Left lung (tissue), 10 donors: ENCODE data around the gene C3orf18. TPM values are rescaled to one million over a fixed set of nuclear protein-coding genes. Genes with fewer than 3 reads are reported as not detected.

Experiments used
- ATAC-seq: fragments of 200-7000 bp; cut with Tn5 transposase; one replicate; pipeline ENCODE4 v1.9.1; 2020; ENCODE audit warnings: moderate library complexity
- DNase-seq, 4 donors: peaks; one replicate each; pipeline ENCODE4 v3.0.0-alpha.2; 2013 to 2020
- H3K27ac ChIP-seq, 2 donors: fragments of 200-600 bp; sonication (generic) in 1 of 2; one replicate each; pipeline versions ENCODE4 v1.5.0 to v1.8.0; 2020 to 2021
- H3K27me3 ChIP-seq, 2 donors: fragments of 200-600 bp; sonication (generic) in 1 of 2; one replicate each; pipeline versions ENCODE4 v1.5.0 to v1.8.0; 2020 to 2021
- H3K36me3 ChIP-seq, 2 donors: fragments of 200-600 bp; sonication (generic) in 1 of 2; one replicate each; pipeline versions ENCODE4 v1.5.0 to v1.8.0; 2020 to 2021
- H3K4me1 ChIP-seq, 2 donors: fragments of 200-600 bp; one replicate each; pipeline ENCODE4 v1.8.0; 2021
- H3K4me3 ChIP-seq, 2 donors: fragments of 200-600 bp; sonication (generic) in 1 of 2; one replicate each; pipeline versions ENCODE4 v1.5.0 to v1.8.0; 2020 to 2021; ENCODE audit warnings: mild to moderate bottlenecking in 1 of 2
- H3K9me3 ChIP-seq, 2 donors: fragments of 200-600 bp; sonication (generic) in 1 of 2; one replicate each; pipeline versions ENCODE4 v1.5.0 to v1.8.0; 2020 to 2021
- CTCF ChIP-seq, 2 donors: fragments of 200-600 bp; sonication (generic) in 1 of 2; IDR thresholded peaks; one replicate each; pipeline versions ENCODE4 v1.5.0 to v1.8.0; 2021; ENCODE audit warnings: antibody characterized with exemption in 2 of 2
- intact Hi-C, 2 donors: fragments of 100-400 bp; cut with DNase I; formaldehyde crosslinking; loops; one replicate each; pipeline versions ENCODE4 v1.11.2 to v1.14.2; 2022
- polyA plus RNA-seq, 6 donors: library from polyadenylated mRNA; unstranded; fragments of 120-200 nt; gene quantifications; one replicate each; pipeline ENCODE4 v1.2.1, GENCODE V29; 2013; ENCODE audit not compliant: insufficient read length in 6 of 6
- total RNA-seq, 2 donors: library from RNA; stranded (reverse); fragmentation: NEBNext Ultra II Directional; extraction: Animal tissue kit (Norgen Biotek cat#: 25700); gene quantifications; one replicate each; pipeline ENCODE4 v1.2.1, GENCODE V29; 2021
- donor health status: DM: no; HTN: yes; CAD: no.
- donor health status: DM: no; HTN: no; CAD: no.

The C3orf18 gene
- total and polyA plus RNA-seq, 8 donors, result 6.2 to 24.5 (median 21.4) TPM

- ATAC-seq (no peak), DNase-seq (no peak)
- no peak overlapping the region for H3K4me3 ChIP-seq
- H3K4me1 ChIP-seq, result no peaks in the 10 kb centered on the region
- H3K9me3 ChIP-seq, result no peaks in the 10 kb centered on the region
- no peak for TF ChIP-seq CTCF (IDR thresholded peaks at IDR 0.05)
- no peaks in the 10 kb centered on the region for H3K36me3 ChIP-seq
- no peak overlapping the region for H3K27ac ChIP-seq
- intact Hi-C loops, result loop anchor here in 1 of 2 donors (10.0 kb wide), 1 partner anchor 157 kb away; no protein-coding TSS in a partner anchor
- peaks cover 0 to 28% of the 10 kb centered on the region in 2 donors for H3K27me3 ChIP-seq
These were observed 35.4 kb downstream of the C3orf18 start for GRCh38 chr3:50532062-50532705.

GRCh38 chr3:50531201-50531600 lies 36.3 kb downstream of the C3orf18 start:
- Histone ChIP-seq H3K4me1 (no peaks in the 10 kb centered on the region), H3K36me3 (no peaks in the 10 kb centered on the region), H3K9me3 (no peaks in the 10 kb centered on the region), H3K4me3 (no peak overlapping the region), H3K27ac (no peak overlapping the region), H3K27me3 (peaks cover 0 to 28% of the 10 kb centered on the region in 2 donors)
- TF ChIP-seq CTCF (IDR thresholded peaks at IDR 0.05), result no peak
- no peak for DNase-seq
- intact Hi-C loops, result loop anchor here in 1 of 2 donors (10.0 kb wide), 1 partner anchor 156 kb away; no protein-coding TSS in a partner anchor
- ATAC-seq, result no peak

- no peak for DNase-seq
- intact Hi-C loops, result loop anchor here in 1 of 2 donors (10.0 kb wide), 1 partner anchor 155 kb away; no protein-coding TSS in a partner anchor
- H3K27ac ChIP-seq, result no peak overlapping the region
- no peaks in the 10 kb centered on the region for H3K36me3 ChIP-seq
- H3K4me3 ChIP-seq, result no peak overlapping the region
- no peaks in the 10 kb centered on the region for H3K9me3 ChIP-seq
- no peak for TF ChIP-seq CTCF (IDR thresholded peaks at IDR 0.05)
- peaks cover 0 to 28% of the 10 kb centered on the region in 2 donors for H3K27me3 ChIP-seq
- ATAC-seq, result no peak
- no peaks in the 10 kb centered on the region for H3K4me1 ChIP-seq
These were observed 37.3 kb downstream of the C3orf18 start for GRCh38 chr3:50530001-50530970.

GRCh38 chr3:50525987-50526386 lies 41.6 kb downstream of the C3orf18 start:
- no peak for TF ChIP-seq CTCF (IDR thresholded peaks at IDR 0.05)
- Histone ChIP-seq H3K27ac (no peak overlapping the region), H3K27me3 (peaks cover 0 to 18% of the 10 kb centered on the region in 2 donors), H3K4me3 (no peak overlapping the region), H3K36me3 (no peaks in the 10 kb centered on the region), H3K9me3 (no peaks in the 10 kb centered on the region), H3K4me1 (no peaks in the 10 kb centered on the region)
- ATAC-seq (peak; percentile 89), DNase-seq (peak in 3 of 4 donors; percentile 48 to 85 (median 79))
- intact Hi-C loops, result no loop called here
